OCI-M2 (cell line): ENCODE measurements around the gene SPCS2.
A peak's percentile ranks its signal among the peaks of the same experiment; 100 is the strongest.
"Not testable (repeated sequence)": the region's sequence is repeated elsewhere in the genome, so short reads cannot be mapped to it uniquely, and the experiment has no call there.

Experiments
- DNase-seq: peaks from one replicate; lab custom pipeline; 2025; ENCODE audit not compliant: unreplicated experiment; lab: John Stamatoyannopoulos, UW

Gene SPCS2

GRCh38 chr11:74992852-74993251 lies 43.8 kb downstream of the SPCS2 start:
- DNase-seq: no peak

- DNase-seq: no peak
These were observed 51.9 kb downstream of the SPCS2 start for GRCh38 chr11:75000975-75001354.

GRCh38 chr11:75001686-75002085 lies 52.6 kb downstream of the SPCS2 start:
- DNase-seq: no peak

GRCh38 chr11:75002516-75002915 lies 53.5 kb downstream of the SPCS2 start:
- no peak for DNase-seq

- no peak for DNase-seq
These were observed 55.1 kb downstream of the SPCS2 start for GRCh38 chr11:75004215-75004614.

- DNase-seq: no peak
These were observed 62.3 kb downstream of the SPCS2 start for GRCh38 chr11:75011357-75011756.

GRCh38 chr11:75011872-75012271 lies 62.8 kb downstream of the SPCS2 start:
- no peak for DNase-seq

- no peak for DNase-seq
These were observed 64.0 kb downstream of the SPCS2 start for GRCh38 chr11:75013051-75013450.

- DNase-seq: no peak
These were observed 65.1 kb downstream of the SPCS2 start for GRCh38 chr11:75014129-75014528.

- DNase-seq: not testable (repeated sequence)
These were observed 70.1 kb downstream of the SPCS2 start for GRCh38 chr11:75019200-75019599.

GRCh38 chr11:75020328-75020727 lies 71.3 kb downstream of the SPCS2 start:
- not testable (repeated sequence) for DNase-seq

GRCh38 chr11:75022296-75022695 lies 73.2 kb downstream of the SPCS2 start:
- no peak for DNase-seq

- DNase-seq: peak; percentile 18
These were observed 73.8 kb downstream of the SPCS2 start for GRCh38 chr11:75022759-75023396.

GRCh38 chr11:75023446-75024067 lies 74.5 kb downstream of the SPCS2 start:
- no peak for DNase-seq

GRCh38 chr11:75024068-75024449 lies 75.0 kb downstream of the SPCS2 start:
- no peak for DNase-seq

GRCh38 chr11:75024764-75025211 lies 75.7 kb downstream of the SPCS2 start:
- no peak for DNase-seq

GRCh38 chr11:75025561-75025960 lies 76.5 kb downstream of the SPCS2 start:
- no peak for DNase-seq

- DNase-seq: no peak
These were observed 79.3 kb downstream of the SPCS2 start for GRCh38 chr11:75028321-75028720.
